SK-N-SH (cell line): ENCODE measurements around the gene SLC15A2. TPM values are rescaled to one million over a fixed set of nuclear protein-coding genes. Genes with fewer than 3 reads are reported as not detected.

Experiments used
- CTCF ChIA-PET: fragments of 300-600, 350-600 bp; formaldehyde crosslinking; extraction: SDS; loops from one replicate; lab custom pipeline; 2021; lab: Yijun Ruan, JAX
- POLR2A ChIA-PET: fragments of 350-600 bp; sonication (Branson Sonifier 250); formaldehyde crosslinking; extraction: SDS; loops from one replicate; lab custom pipeline; 2020; ENCODE audit warnings: antibody characterized with exemption, inconsistent platforms; lab: Yijun Ruan, JAX
- DNase-seq: peaks from one replicate; pipeline ENCODE4 v3.0.0; 2012
- H2AFZ ChIP-seq: fragments of 200-600 bp; sonication (generic); 2 replicates; pipeline ENCODE4 v1.8.1; 2016; ENCODE audit warnings: antibody characterized with exemption, mild to moderate bottlenecking, low read depth
- H3F3A ChIP-seq: fragments of 200-600 bp; sonication (generic); replicated peaks from 2 replicates; pipeline ENCODE3; 2016; ENCODE audit warnings: antibody characterized with exemption, mild to moderate bottlenecking; ENCODE audit not compliant: insufficient read depth
- H3K27ac ChIP-seq, 2 experiments: fragments of 200-500 bp in 1 of 2; fragments of 200-600 bp in 1 of 2; sonication (Bioruptor generic) in 1 of 2; sonication (generic), shearing (Covaris generic) in 1 of 2; 2 replicates each; pipeline versions ENCODE4 v1.5.1 to v1.6.1; 2014 to 2016; ENCODE audit warnings: low read depth in 2 of 2, inconsistent platforms in 1 of 2, low read length in 1 of 2, mild to moderate bottlenecking in 1 of 2, mixed read lengths in 1 of 2
- H3K27me3 ChIP-seq: fragments of 200-600 bp; sonication (generic), shearing (Covaris generic); 2 replicates; pipeline ENCODE4 v1.6.1; 2016; ENCODE audit warnings: mixed run types; ENCODE audit not compliant: insufficient read depth
- H3K36me3 ChIP-seq, 2 experiments: fragments of 200-500 bp in 1 of 2; fragments of 200-600 bp in 1 of 2; sonication (Bioruptor generic) in 1 of 2; sonication (generic) in 1 of 2; replicated peaks in 1 of 2; 2 replicates each; pipeline versions ENCODE3 to v1.5.1; 2014 to 2016; ENCODE audit warnings: low read length in 1 of 2, mild to moderate bottlenecking in 1 of 2; ENCODE audit not compliant: insufficient read depth in 2 of 2, control insufficient read depth in 1 of 2
- H3K4me1 ChIP-seq, 2 experiments: fragments of 200-500 bp in 1 of 2; fragments of 200-600 bp in 1 of 2; sonication (Bioruptor generic) in 1 of 2; sonication (generic), shearing (Covaris generic) in 1 of 2; 2 replicates each; pipeline versions ENCODE4 v1.5.1 to v1.6.1; 2014 to 2016; ENCODE audit warnings: low read depth in 1 of 2, low read length in 1 of 2, mixed run types in 1 of 2; ENCODE audit not compliant: insufficient read depth in 2 of 2, control insufficient read depth in 1 of 2
- H3K4me2 ChIP-seq: fragments of 200-600 bp; sonication (generic), shearing (Covaris generic); 2 replicates; pipeline ENCODE4 v1.6.1; 2017; ENCODE audit warnings: mixed run types
- H3K4me3 ChIP-seq, 2 experiments: fragments of 200-500 bp in 1 of 2; fragments of 200-600 bp in 1 of 2; sonication (Bioruptor generic) in 1 of 2; sonication (generic), shearing (Covaris generic) in 1 of 2; 2 replicates each; pipeline versions ENCODE4 v1.5.1 to v1.8.1; 2014 to 2016; ENCODE audit warnings: low read depth in 2 of 2, inconsistent platforms in 1 of 2, low read length in 1 of 2, mild to moderate bottlenecking in 1 of 2, mixed read lengths in 1 of 2, moderate library complexity in 1 of 2
- H3K79me2 ChIP-seq: fragments of 200-600 bp; sonication (generic); 2 replicates; pipeline ENCODE4 v1.8.1; 2017; ENCODE audit warnings: mild to moderate bottlenecking; ENCODE audit not compliant: insufficient read depth
- H3K9ac ChIP-seq: fragments of 200-600 bp; sonication (generic); 2 replicates; pipeline ENCODE4 v1.6.1; 2017; ENCODE audit warnings: mixed run types
- H3K9me2 ChIP-seq: fragments of 200-600 bp; sonication (generic); 2 replicates; pipeline ENCODE4 v1.6.1; 2017; ENCODE audit warnings: mixed run types
- H3K9me3 ChIP-seq: fragments of 200-600 bp; sonication (generic); 2 replicates; pipeline ENCODE4 v1.6.1; 2017; ENCODE audit warnings: mixed run types, mild to moderate bottlenecking, moderate library complexity
- H4K20me1 ChIP-seq: fragments of 200-600 bp; sonication (generic); 2 replicates; pipeline ENCODE4 v1.6.1; 2017; ENCODE audit warnings: mild to moderate bottlenecking, mixed run types; ENCODE audit not compliant: insufficient read depth
- EP300 ChIP-seq, 2 experiments: IDR thresholded peaks; 2 replicates each; pipeline versions ENCODE4 v1.4.0 to v1.6.1; 2012; ENCODE audit warnings: borderline replicate concordance in 1 of 2, low read depth in 1 of 2, low read length in 1 of 2
- FOXJ3 ChIP-seq: sonication (generic); formaldehyde crosslinking; IDR thresholded peaks from 2 replicates; pipeline ENCODE4 v1.5.1; 2020; ENCODE audit warnings: mild to moderate bottlenecking, missing genetic modification reagents
- FOXM1 ChIP-seq: IDR thresholded peaks from 2 replicates; pipeline ENCODE4 v1.4.0; 2012; ENCODE audit warnings: low read depth, mild to moderate bottlenecking
- GATA2 ChIP-seq: sonication (generic); formaldehyde crosslinking; IDR thresholded peaks from 2 replicates; pipeline ENCODE4 v1.5.0; 2020; ENCODE audit warnings: mild to moderate bottlenecking, missing genetic modification reagents
- NFIC ChIP-seq: IDR thresholded peaks from 2 replicates; pipeline ENCODE4 v1.4.0; 2012; ENCODE audit warnings: borderline replicate concordance
- RAD21 ChIP-seq: IDR thresholded peaks from 2 replicates; pipeline ENCODE4 v1.6.1; 2012; ENCODE audit warnings: mild to moderate bottlenecking, low read length
- RFX5 ChIP-seq: IDR thresholded peaks from 2 replicates; pipeline ENCODE4 v1.6.1; 2012; ENCODE audit warnings: mild to moderate bottlenecking, improper control_type of control experiment, low read length
- TEAD4 ChIP-seq: IDR thresholded peaks from 2 replicates; pipeline ENCODE4 v1.4.0; 2012; ENCODE audit warnings: mild to moderate bottlenecking, borderline replicate concordance; ENCODE audit not compliant: insufficient read depth
- YY1 ChIP-seq: IDR thresholded peaks from 2 replicates; pipeline ENCODE4 v1.4.0; 2012; ENCODE audit warnings: low read depth, mild to moderate bottlenecking
- WGBS: methylation state at CpG from one replicate; pipeline ENCODE4 v1.1.6; 2017; ENCODE audit warnings: low lambda C conversion rate; 5-methylcytosine and 5-hydroxymethylcytosine counted together
- polyA plus RNA-seq, 3 experiments: library from polyadenylated mRNA; depleted of rRNA; stranded (reverse); fragments of >200 nt; gene quantifications; 2 replicates each; pipeline ENCODE4 v1.2.3, GENCODE V29; 2012
- TF ChIP-seq, protein P1 (sequence below): IDR thresholded peaks from 2 replicates; pipeline ENCODE4 v1.6.1; 2012; ENCODE audit warnings: mild to moderate bottlenecking, low read depth, low read length, moderate library complexity
- TF ChIP-seq, protein P2 (sequence below): fragments of 200-600 bp; sonication (generic); IDR thresholded peaks from 2 replicates; pipeline ENCODE4 v1.6.1; 2017; ENCODE audit warnings: antibody characterized with exemption, mild to moderate bottlenecking, moderate library complexity
- TF ChIP-seq, protein P3 (sequence below): IDR thresholded peaks from 2 replicates; pipeline ENCODE4 v1.4.0; 2012; ENCODE audit warnings: low read depth, borderline replicate concordance
- TF ChIP-seq, protein P4 (sequence below): IDR thresholded peaks from 2 replicates; pipeline ENCODE4 v1.4.0; 2012; ENCODE audit warnings: low read depth

SLC15A2 gene
- polyA plus RNA-seq, 1 of the 3 experiments (the other 2 are of a cell fraction), result 0.10 TPM

DNA sequence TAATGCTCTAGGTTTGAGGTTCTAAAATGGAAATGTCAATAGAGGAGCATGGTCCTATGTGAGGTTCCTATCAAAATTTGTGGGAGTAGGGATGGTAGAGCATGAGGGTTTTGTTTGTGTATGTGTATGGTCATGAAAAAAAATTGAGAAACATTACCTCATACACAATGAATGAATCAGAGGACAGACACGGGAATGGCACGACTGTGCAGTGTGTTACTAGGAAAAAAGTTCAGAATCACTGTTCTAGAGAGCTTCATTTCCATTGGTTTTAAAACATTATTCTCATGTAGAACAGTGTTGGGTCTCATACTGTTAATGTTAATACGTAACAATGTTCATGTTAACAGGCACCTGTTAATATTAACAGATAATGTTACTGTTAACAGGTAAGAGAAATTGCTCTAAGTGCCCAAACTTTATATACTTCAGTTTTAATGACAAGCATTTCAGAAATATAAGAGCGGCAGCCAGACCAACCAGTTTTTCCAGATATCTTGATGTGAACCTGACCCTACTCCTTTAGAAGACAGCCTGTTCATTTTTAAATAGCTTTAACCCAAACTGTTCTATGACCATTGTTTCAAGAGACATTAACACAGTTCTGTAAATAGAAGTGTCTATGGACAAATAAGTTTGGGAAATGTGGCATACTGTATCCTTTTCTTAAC lies 48.0 kb downstream of the SLC15A2 start:
- Histone ChIP-seq H3K4me1 (no peaks in the 10 kb centered on the region), H3K36me3 (no peaks in the 10 kb centered on the region), H4K20me1 (no peaks in the 10 kb centered on the region), H3F3A (no peaks in the 10 kb centered on the region), H3K9ac (no peak overlapping the region), H3K9me2 (no peaks in the 10 kb centered on the region), H3K27me3 (no peaks in the 10 kb centered on the region), H3K4me3 (no peak overlapping the region), H2AFZ (no peak overlapping the region), H3K9me3 (no peaks in the 10 kb centered on the region), H3K27ac (no peak overlapping the region), H3K79me2 (no peaks in the 10 kb centered on the region), H3K4me2 (no peak overlapping the region)
- CTCF ChIA-PET, result interaction anchor here (0.7 kb wide), 2 partner anchors 10 to 146 kb away, joined by 3 read pairs; no protein-coding TSS in a partner anchor
- 56% methylated on average over 4 of the region's 4 CpGs for WGBS
- no peak for TF ChIP-seq TEAD4
- TF ChIP-seq FOXM1, result no peak
- TF ChIP-seq, protein P1, sequence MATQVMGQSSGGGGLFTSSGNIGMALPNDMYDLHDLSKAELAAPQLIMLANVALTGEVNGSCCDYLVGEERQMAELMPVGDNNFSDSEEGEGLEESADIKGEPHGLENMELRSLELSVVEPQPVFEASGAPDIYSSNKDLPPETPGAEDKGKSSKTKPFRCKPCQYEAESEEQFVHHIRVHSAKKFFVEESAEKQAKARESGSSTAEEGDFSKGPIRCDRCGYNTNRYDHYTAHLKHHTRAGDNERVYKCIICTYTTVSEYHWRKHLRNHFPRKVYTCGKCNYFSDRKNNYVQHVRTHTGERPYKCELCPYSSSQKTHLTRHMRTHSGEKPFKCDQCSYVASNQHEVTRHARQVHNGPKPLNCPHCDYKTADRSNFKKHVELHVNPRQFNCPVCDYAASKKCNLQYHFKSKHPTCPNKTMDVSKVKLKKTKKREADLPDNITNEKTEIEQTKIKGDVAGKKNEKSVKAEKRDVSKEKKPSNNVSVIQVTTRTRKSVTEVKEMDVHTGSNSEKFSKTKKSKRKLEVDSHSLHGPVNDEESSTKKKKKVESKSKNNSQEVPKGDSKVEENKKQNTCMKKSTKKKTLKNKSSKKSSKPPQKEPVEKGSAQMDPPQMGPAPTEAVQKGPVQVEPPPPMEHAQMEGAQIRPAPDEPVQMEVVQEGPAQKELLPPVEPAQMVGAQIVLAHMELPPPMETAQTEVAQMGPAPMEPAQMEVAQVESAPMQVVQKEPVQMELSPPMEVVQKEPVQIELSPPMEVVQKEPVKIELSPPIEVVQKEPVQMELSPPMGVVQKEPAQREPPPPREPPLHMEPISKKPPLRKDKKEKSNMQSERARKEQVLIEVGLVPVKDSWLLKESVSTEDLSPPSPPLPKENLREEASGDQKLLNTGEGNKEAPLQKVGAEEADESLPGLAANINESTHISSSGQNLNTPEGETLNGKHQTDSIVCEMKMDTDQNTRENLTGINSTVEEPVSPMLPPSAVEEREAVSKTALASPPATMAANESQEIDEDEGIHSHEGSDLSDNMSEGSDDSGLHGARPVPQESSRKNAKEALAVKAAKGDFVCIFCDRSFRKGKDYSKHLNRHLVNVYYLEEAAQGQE, result no peak
- TF ChIP-seq FOXJ3 (CRISPR knock-in tag), result no peak
- no peak for TF ChIP-seq RAD21
- TF ChIP-seq RFX5, result no peak
- TF ChIP-seq, protein P2, sequence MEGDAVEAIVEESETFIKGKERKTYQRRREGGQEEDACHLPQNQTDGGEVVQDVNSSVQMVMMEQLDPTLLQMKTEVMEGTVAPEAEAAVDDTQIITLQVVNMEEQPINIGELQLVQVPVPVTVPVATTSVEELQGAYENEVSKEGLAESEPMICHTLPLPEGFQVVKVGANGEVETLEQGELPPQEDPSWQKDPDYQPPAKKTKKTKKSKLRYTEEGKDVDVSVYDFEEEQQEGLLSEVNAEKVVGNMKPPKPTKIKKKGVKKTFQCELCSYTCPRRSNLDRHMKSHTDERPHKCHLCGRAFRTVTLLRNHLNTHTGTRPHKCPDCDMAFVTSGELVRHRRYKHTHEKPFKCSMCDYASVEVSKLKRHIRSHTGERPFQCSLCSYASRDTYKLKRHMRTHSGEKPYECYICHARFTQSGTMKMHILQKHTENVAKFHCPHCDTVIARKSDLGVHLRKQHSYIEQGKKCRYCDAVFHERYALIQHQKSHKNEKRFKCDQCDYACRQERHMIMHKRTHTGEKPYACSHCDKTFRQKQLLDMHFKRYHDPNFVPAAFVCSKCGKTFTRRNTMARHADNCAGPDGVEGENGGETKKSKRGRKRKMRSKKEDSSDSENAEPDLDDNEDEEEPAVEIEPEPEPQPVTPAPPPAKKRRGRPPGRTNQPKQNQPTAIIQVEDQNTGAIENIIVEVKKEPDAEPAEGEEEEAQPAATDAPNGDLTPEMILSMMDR, result no peak
- no peak for TF ChIP-seq NFIC
- TF ChIP-seq, protein P3, sequence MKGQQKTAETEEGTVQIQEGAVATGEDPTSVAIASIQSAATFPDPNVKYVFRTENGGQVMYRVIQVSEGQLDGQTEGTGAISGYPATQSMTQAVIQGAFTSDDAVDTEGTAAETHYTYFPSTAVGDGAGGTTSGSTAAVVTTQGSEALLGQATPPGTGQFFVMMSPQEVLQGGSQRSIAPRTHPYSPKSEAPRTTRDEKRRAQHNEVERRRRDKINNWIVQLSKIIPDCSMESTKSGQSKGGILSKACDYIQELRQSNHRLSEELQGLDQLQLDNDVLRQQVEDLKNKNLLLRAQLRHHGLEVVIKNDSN, result no peak
- TF ChIP-seq, protein P4, sequence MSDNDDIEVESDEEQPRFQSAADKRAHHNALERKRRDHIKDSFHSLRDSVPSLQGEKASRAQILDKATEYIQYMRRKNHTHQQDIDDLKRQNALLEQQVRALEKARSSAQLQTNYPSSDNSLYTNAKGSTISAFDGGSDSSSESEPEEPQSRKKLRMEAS, result no peak
- TF ChIP-seq GATA2 (CRISPR knock-in tag), result no peak
- no peak for TF ChIP-seq YY1
- TF ChIP-seq EP300 (IDR thresholded peaks at IDR 0.05; ENCODE audit: borderline replicate concordance in 1 of 2, low read depth in 1 of 2, low read length in 1 of 2), result no peak
- POLR2A ChIA-PET, result no interaction called here
- DNase-seq, result no peak
